ENCODE results near the gene SLC25A15.

The SLC25A15 gene

GRCh38 chr13:40770934-40771618 is 18.3 kb upstream of the SLC25A15 start, which contains the start of gene MRPS31 (continued):
- TF ChIP-seq ZNF621 (tag by site-specific recombination; IDR thresholded peaks at IDR 0.05) (no peak), ZNF366 (tag by site-specific recombination; conservative IDR thresholded peaks at IDR 0.05) (no peak)

- H3K27ac ChIP-seq (ENCODE audit: extremely low read depth, low read depth, low read length) = no peak overlapping the region
- POLR2A ChIA-PET = no interaction called here
- H3K9me3 ChIP-seq (ENCODE audit: control insufficient read depth, insufficient read depth, low read depth, low read length) = no peaks in the 10 kb centered on the region
- CTCF ChIA-PET = no interaction called here
- H3K4me1 ChIP-seq (ENCODE audit: control insufficient read depth, insufficient read depth, low read length) = no peaks in the 10 kb centered on the region
- no peak overlapping the region for H3K4me3 ChIP-seq (ENCODE audit: low read depth, low read length)
- TF ChIP-seq TSHZ1 (tag by site-specific recombination; IDR thresholded peaks at IDR 0.05; ENCODE audit: borderline replicate concordance) (no peak), ZNF76 (tag by site-specific recombination; IDR thresholded peaks at IDR 0.05; ENCODE audit: borderline replicate concordance, low read depth) (no peak), ZNF654 (tag by site-specific recombination; IDR thresholded peaks at IDR 0.05; ENCODE audit: low read depth) (no peak), ZNF600 (tag by site-specific recombination; IDR thresholded peaks at IDR 0.05) (no peak), ZNF658 (tag by site-specific recombination; IDR thresholded peaks at IDR 0.05) (no peak), ZNF707 (tag by site-specific recombination; IDR thresholded peaks at IDR 0.05) (no peak), ZNF621 (tag by site-specific recombination; IDR thresholded peaks at IDR 0.05) (no peak), GFI1B (tag by site-specific recombination; IDR thresholded peaks at IDR 0.05) (no peak), ZNF639 (tag by site-specific recombination; IDR thresholded peaks at IDR 0.05) (no peak), ZNF138 (tag by site-specific recombination; IDR thresholded peaks at IDR 0.05; ENCODE audit: borderline replicate concordance) (no peak), TRIM28 (IDR thresholded peaks at IDR 0.05; ENCODE audit: borderline replicate concordance, low read length) (no peak), TCF7L2 (IDR thresholded peaks at IDR 0.05; ENCODE audit: borderline replicate concordance, low read depth, low read length) (no peak), ZNF114 (tag by site-specific recombination; IDR thresholded peaks at IDR 0.05) (no peak), GLIS1 (tag by site-specific recombination; IDR thresholded peaks at IDR 0.05) (no peak), EGR2 (tag by site-specific recombination; IDR thresholded peaks at IDR 0.05; ENCODE audit: low read depth) (no peak), ZEB2 (tag by site-specific recombination; IDR thresholded peaks at IDR 0.05) (no peak), ZBTB7A (tag by site-specific recombination; IDR thresholded peaks at IDR 0.05; ENCODE audit: low read depth) (no peak), ZBTB10 (tag by site-specific recombination; IDR thresholded peaks at IDR 0.05) (no peak), ZNF747 (tag by site-specific recombination; IDR thresholded peaks at IDR 0.05) (no peak), ZNF174 (tag by site-specific recombination; IDR thresholded peaks at IDR 0.05) (no peak)
- H3K36me3 ChIP-seq (ENCODE audit: control insufficient read depth in 2 of 2, insufficient read depth in 1 of 2, low read length in 2 of 2) = no peaks in the 10 kb centered on the region
Observed at GRCh38 chr13:40772765-40773473, 16.5 kb upstream of the SLC25A15 start.
